T-helper 17 cell (primary cell): ENCODE results near the gene FRMD3. TPM values are rescaled to one million over a fixed set of nuclear protein-coding genes. Genes with fewer than 3 reads are reported as not detected.

Experiments
- total RNA-seq, 4 donors: library from RNA in 2 of 4; stranded (reverse) in 2 of 4; gene quantifications; one replicate each; pipeline ENCODE4 v1.2.3 and lab custom pipeline; 2022 to 2026

FRMD3 gene
- total RNA-seq, 2 donors from 2014 or later, result 1.4 to 18.9 TPM

Other genes starting within 250 kb of the FRMD3 start
- gene IDNK, start 84.7 kb upstream of the FRMD3 start, total RNA-seq, result 10 to 100 TPM in 1 of 2 donors, 1 to 10 TPM in 1; 5.0 to 10.3 TPM
- gene UBQLN1, start 169.6 kb upstream of the FRMD3 start, total RNA-seq, result 100 to 1,000 TPM; 134 to 152 TPM